Measurements from ENCODE around the gene THSD7B.

GRCh38 chr2:136796339-136796738, 31.0 kb downstream of the THSD7B start:
- TF ChIP-seq ZNF407 (IDR thresholded peaks at IDR 0.05; ENCODE audit: low read depth) = no peak
- TF ChIP-seq, protein P1, sequence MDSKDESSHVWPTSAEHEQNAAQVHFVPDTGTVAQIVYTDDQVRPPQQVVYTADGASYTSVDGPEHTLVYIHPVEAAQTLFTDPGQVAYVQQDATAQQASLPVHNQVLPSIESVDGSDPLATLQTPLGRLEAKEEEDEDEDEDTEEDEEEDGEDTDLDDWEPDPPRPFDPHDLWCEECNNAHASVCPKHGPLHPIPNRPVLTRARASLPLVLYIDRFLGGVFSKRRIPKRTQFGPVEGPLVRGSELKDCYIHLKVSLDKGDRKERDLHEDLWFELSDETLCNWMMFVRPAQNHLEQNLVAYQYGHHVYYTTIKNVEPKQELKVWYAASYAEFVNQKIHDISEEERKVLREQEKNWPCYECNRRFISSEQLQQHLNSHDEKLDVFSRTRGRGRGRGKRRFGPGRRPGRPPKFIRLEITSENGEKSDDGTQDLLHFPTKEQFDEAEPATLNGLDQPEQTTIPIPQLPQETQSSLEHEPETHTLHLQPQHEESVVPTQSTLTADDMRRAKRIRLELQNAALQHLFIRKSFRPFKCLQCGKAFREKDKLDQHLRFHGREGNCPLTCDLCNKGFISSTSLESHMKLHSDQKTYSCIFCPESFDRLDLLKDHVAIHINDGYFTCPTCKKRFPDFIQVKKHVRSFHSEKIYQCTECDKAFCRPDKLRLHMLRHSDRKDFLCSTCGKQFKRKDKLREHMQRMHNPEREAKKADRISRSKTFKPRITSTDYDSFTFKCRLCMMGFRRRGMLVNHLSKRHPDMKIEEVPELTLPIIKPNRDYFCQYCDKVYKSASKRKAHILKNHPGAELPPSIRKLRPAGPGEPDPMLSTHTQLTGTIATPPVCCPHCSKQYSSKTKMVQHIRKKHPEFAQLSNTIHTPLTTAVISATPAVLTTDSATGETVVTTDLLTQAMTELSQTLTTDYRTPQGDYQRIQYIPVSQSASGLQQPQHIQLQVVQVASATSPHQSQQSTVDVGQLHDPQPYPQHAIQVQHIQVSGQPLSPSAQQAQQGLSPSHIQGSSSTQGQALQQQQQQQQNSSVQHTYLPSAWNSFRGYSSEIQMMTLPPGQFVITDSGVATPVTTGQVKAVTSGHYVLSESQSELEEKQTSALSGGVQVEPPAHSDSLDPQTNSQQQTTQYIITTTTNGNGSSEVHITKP (IDR thresholded peaks at IDR 0.05; ENCODE audit: partially characterized antibody) = no peak
- no peak for TF ChIP-seq MBD2 (IDR thresholded peaks at IDR 0.05; ENCODE audit: borderline replicate concordance, low read depth)
- TF ChIP-seq RFX1 (IDR thresholded peaks at IDR 0.05) = no peak
- no peak for TF ChIP-seq ZBTB8A (IDR thresholded peaks at IDR 0.05; ENCODE audit: partially characterized antibody)
- no peak for TF ChIP-seq ZNF274 (IDR thresholded peaks at IDR 0.05; ENCODE audit: borderline replicate concordance, low read depth, low read length)
- no peak for TF ChIP-seq HMGN3 (IDR thresholded peaks at IDR 0.05; ENCODE audit: borderline replicate concordance, extremely low read depth, insufficient read length, low read depth, low read length)
- no peak for TF ChIP-seq MXI1 (IDR thresholded peaks at IDR 0.05; ENCODE audit: low read depth, low read length)
- TF ChIP-seq POLR2AphosphoS5 (IDR thresholded peaks at IDR 0.05; ENCODE audit: control insufficient read depth, insufficient read depth, low read depth, low read length) = no peak
- no peak for TF ChIP-seq SIN3A (IDR thresholded peaks at IDR 0.05; ENCODE audit: borderline replicate concordance in 2 of 2, control insufficient read depth in 1 of 2, low read depth in 2 of 2, low read length in 2 of 2)
- TF ChIP-seq ZBED1 (IDR thresholded peaks at IDR 0.05) = no peak

All from K562 (cell line).